Measurements from ENCODE around the gene PHOSPHO2.

PHOSPHO2 gene

GRCh38 chr2:169743549-169743948 is 49.3 kb downstream of the PHOSPHO2 start (continued):
- TF ChIP-seq TSHZ2 (CRISPR knock-in tag; IDR thresholded peaks at IDR 0.05), result no peak
- no peak for TF ChIP-seq ZFP30 (CRISPR knock-in tag; IDR thresholded peaks at IDR 0.05)
- TF ChIP-seq POU6F1 (CRISPR knock-in tag; IDR thresholded peaks at IDR 0.05; ENCODE audit: borderline replicate concordance, low read depth), result no peak
- no peak for TF ChIP-seq CSDC2 (CRISPR knock-in tag; IDR thresholded peaks at IDR 0.05)
- no peak for TF ChIP-seq RARB (CRISPR knock-in tag; IDR thresholded peaks at IDR 0.05)

GRCh38 chr2:169746240-169746639 is 52.0 kb downstream of the PHOSPHO2 start:
- TF ChIP-seq BACH2 (CRISPR knock-in tag; IDR thresholded peaks at IDR 0.05; ENCODE audit: borderline replicate concordance) (no peak), ESRRG (CRISPR knock-in tag; IDR thresholded peaks at IDR 0.05) (no peak), ZFP30 (CRISPR knock-in tag; IDR thresholded peaks at IDR 0.05) (no peak), ZFP3 (CRISPR knock-in tag; IDR thresholded peaks at IDR 0.05) (no peak), CREB5 (CRISPR knock-in tag; IDR thresholded peaks at IDR 0.05; ENCODE audit: low read depth) (no peak), CSRNP3 (CRISPR knock-in tag; IDR thresholded peaks at IDR 0.05) (no peak), CSDC2 (CRISPR knock-in tag; IDR thresholded peaks at IDR 0.05) (no peak), PPARA (CRISPR knock-in tag; IDR thresholded peaks at IDR 0.05; ENCODE audit: borderline replicate concordance) (no peak), POU6F1 (CRISPR knock-in tag; IDR thresholded peaks at IDR 0.05; ENCODE audit: borderline replicate concordance, low read depth) (no peak), GLIS3 (CRISPR knock-in tag; IDR thresholded peaks at IDR 0.05) (no peak), TOX (CRISPR knock-in tag; IDR thresholded peaks at IDR 0.05; ENCODE audit: borderline replicate concordance) (no peak), PATZ1 (CRISPR knock-in tag; IDR thresholded peaks at IDR 0.05; ENCODE audit: borderline replicate concordance) (no peak), SNAI2 (CRISPR knock-in tag; IDR thresholded peaks at IDR 0.05) (no peak), ZNF8 (CRISPR knock-in tag; IDR thresholded peaks at IDR 0.05) (no peak), ZNF565 (CRISPR knock-in tag; conservative IDR thresholded peaks at IDR 0.05; ENCODE audit: low read depth) (no peak), ISL1 (CRISPR knock-in tag; IDR thresholded peaks at IDR 0.05) (no peak), RARB (CRISPR knock-in tag; IDR thresholded peaks at IDR 0.05) (no peak), TCF4 (CRISPR knock-in tag; IDR thresholded peaks at IDR 0.05; ENCODE audit: borderline replicate concordance) (no peak)

GRCh38 chr2:169748319-169748718 is 54.0 kb downstream of the PHOSPHO2 start:
- no peak for ATAC-seq
- TF ChIP-seq ZFP30 (CRISPR knock-in tag; IDR thresholded peaks at IDR 0.05) (no peak), PATZ1 (CRISPR knock-in tag; IDR thresholded peaks at IDR 0.05; ENCODE audit: borderline replicate concordance) (no peak), ESRRG (CRISPR knock-in tag; IDR thresholded peaks at IDR 0.05) (no peak), CSRNP3 (CRISPR knock-in tag; IDR thresholded peaks at IDR 0.05) (no peak), ZNF565 (CRISPR knock-in tag; conservative IDR thresholded peaks at IDR 0.05; ENCODE audit: low read depth) (no peak), TSHZ2 (CRISPR knock-in tag; IDR thresholded peaks at IDR 0.05) (no peak), ZNF8 (CRISPR knock-in tag; IDR thresholded peaks at IDR 0.05) (no peak)

More at GRCh38 chr2:169746240-169746639, 52.0 kb downstream of the PHOSPHO2 start:
- ATAC-seq, result no peak

All from SK-N-SH treated with all-trans-retinoic acid at 6 μM for 48 hours (cell line).